SH-SY5Y (cell line): ENCODE results near the gene LSR.

Source experiments
- GATA2 ChIP-seq: IDR thresholded peaks from 2 replicates; pipeline ENCODE4 v1.6.1; 2011; ENCODE audit warnings: mild to moderate bottlenecking, low read depth, low read length
- GATA3 ChIP-seq: IDR thresholded peaks from 2 replicates; pipeline ENCODE4 v1.6.1; 2011; ENCODE audit warnings: low read depth, mild to moderate bottlenecking, low read length, moderate library complexity

DNA sequence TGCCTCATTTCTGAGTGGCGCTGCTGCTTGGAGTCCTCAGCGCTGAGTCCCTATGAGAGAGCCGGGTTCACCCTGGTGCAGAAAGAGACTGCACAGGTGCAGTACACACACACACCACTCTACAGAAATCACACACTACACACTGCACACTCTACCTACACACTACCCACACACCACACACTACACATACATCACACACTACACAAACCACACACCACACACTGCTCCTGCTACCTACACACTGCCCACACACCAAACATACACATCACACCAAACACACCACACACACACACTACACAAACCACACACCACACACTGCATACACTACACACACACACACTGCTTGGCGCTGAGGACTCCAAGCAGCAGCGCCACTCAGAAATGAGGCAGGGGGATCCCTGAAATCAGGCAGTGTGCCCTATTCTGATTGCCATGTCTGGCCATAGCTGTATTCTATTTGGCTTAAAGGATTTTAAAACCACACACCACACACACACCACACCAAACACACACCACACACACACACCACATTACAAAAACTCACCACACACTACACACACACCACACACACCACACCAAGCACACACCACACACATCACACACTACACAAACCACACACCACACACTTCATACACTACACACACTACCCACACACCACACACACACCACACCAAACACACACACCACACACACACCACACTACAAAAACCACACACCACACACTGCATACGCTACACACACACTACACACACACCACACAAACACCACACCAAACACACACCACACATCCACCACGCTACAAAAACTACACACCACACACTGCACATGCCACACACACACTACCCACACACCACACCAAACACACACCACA lies 48.1 kb downstream of the LSR start:
- TF ChIP-seq GATA3 (no peak), GATA2 (no peak)
